ENCODE data around the gene ZNF431. TPM values are rescaled to one million over a fixed set of nuclear protein-coding genes. Genes with fewer than 3 reads are reported as not detected.

The ZNF431 gene
- total and polyA plus RNA-seq, 9 of the 15 experiments (the other 6 are each of a cell fraction or from before 2014, with no cell fraction given), result 3.3 to 24.8 (median 13.5) TPM

- no peak for TF ChIP-seq ADNP (tag; IDR thresholded peaks at IDR 0.05)
- TF ChIP-seq ZNF512 (tag; IDR thresholded peaks at IDR 0.05), result no peak
- TF ChIP-seq ZNF263 (CRISPR knock-in tag; IDR thresholded peaks at IDR 0.05; ENCODE audit: borderline replicate concordance), result no peak
- no peak for TF ChIP-seq SNRNP70 (optimal IDR thresholded peaks at IDR 0.05; ENCODE audit: low read depth, low read length)
- no peak for TF ChIP-seq ZEB2 (IDR thresholded peaks at IDR 0.05)
- TF ChIP-seq POLR2AphosphoS5 (IDR thresholded peaks at IDR 0.05; ENCODE audit: control insufficient read depth, insufficient read depth, low read depth, low read length), result no peak
- no peak for TF ChIP-seq MLLT1 (IDR thresholded peaks at IDR 0.05)
- no peak for TF ChIP-seq THRA (IDR thresholded peaks at IDR 0.05)
- TF ChIP-seq ZC3H8 (IDR thresholded peaks at IDR 0.05), result no peak
- no peak for TF ChIP-seq GATA2 (CRISPR knock-in tag; IDR thresholded peaks at IDR 0.05)
- no peak for TF ChIP-seq GATAD2A (IDR thresholded peaks at IDR 0.05)
- TF ChIP-seq SFPQ (IDR thresholded peaks at IDR 0.05; ENCODE audit: low read depth, low read length), result no peak
- TF ChIP-seq ZNF57 (CRISPR knock-in tag; IDR thresholded peaks at IDR 0.05), result no peak
- TF ChIP-seq MAFG (tag; conservative IDR thresholded peaks at IDR 0.05), result no peak
- no peak for TF ChIP-seq DLX4 (CRISPR knock-in tag; IDR thresholded peaks at IDR 0.05)
- no peak for TF ChIP-seq MAFF (IDR thresholded peaks at IDR 0.05; ENCODE audit: low read length)
- no peak for TF ChIP-seq TAF15 (IDR thresholded peaks at IDR 0.05; ENCODE audit: low read depth, low read length)
- TF ChIP-seq CREB5 (CRISPR knock-in tag; IDR thresholded peaks at IDR 0.05), result no peak
- TF ChIP-seq NCOR1 (IDR thresholded peaks at IDR 0.05), result peak; percentile 19; the same call in 1 of the 2 replicates
- TF ChIP-seq OTX1 (CRISPR knock-in tag; IDR thresholded peaks at IDR 0.05), result no peak
- no peak for TF ChIP-seq ETS1 (conservative IDR thresholded peaks at IDR 0.05; ENCODE audit: control insufficient read depth, low read depth, low read length)
These were observed 6.9 kb upstream of the ZNF431 start (continued) for GRCh38 chr19:21134934-21135366.
